GM21737 (cell line): ENCODE results near the gene SBF2.
A peak's percentile ranks its signal among the peaks of the same experiment; 100 is the strongest.

Experiments
- ATAC-seq: cut with Tn5 transposase; IDR thresholded peaks from one replicate; pipeline ENCODE4 v1.9.1; 2021; ENCODE audit warnings: mild to moderate bottlenecking, moderate library complexity; ENCODE audit not compliant: unreplicated experiment

Gene SBF2

GRCh38 chr11:9787260-9787659 lies 506.8 kb downstream of the SBF2 start:
- no peak for ATAC-seq

GRCh38 chr11:9784602-9785315 lies 509.3 kb downstream of the SBF2 start:
- no peak for ATAC-seq

- ATAC-seq = no peak
These were observed 510.0 kb downstream of the SBF2 start for GRCh38 chr11:9783986-9784385.

GRCh38 chr11:9780929-9781328 lies 513.1 kb downstream of the SBF2 start:
- no peak for ATAC-seq

- ATAC-seq = no peak
These were observed 516.5 kb downstream of the SBF2 start for GRCh38 chr11:9777525-9777924.

- no peak for ATAC-seq
These were observed 517.0 kb downstream of the SBF2 start for GRCh38 chr11:9777066-9777465.

GRCh38 chr11:9776203-9776602 lies 517.8 kb downstream of the SBF2 start:
- no peak for ATAC-seq

- ATAC-seq = no peak
These were observed 518.6 kb downstream of the SBF2 start for GRCh38 chr11:9775398-9775779.

- ATAC-seq = no peak
These were observed 519.2 kb downstream of the SBF2 start for GRCh38 chr11:9774591-9775397.

GRCh38 chr11:9774109-9774508 lies 519.9 kb downstream of the SBF2 start:
- ATAC-seq = no peak

- ATAC-seq = no peak
These were observed 520.5 kb downstream of the SBF2 start for GRCh38 chr11:9773524-9773923.

- ATAC-seq = no peak
These were observed 521.8 kb downstream of the SBF2 start for GRCh38 chr11:9772218-9772617.

GRCh38 chr11:9771071-9771511 lies 522.9 kb downstream of the SBF2 start:
- ATAC-seq = no peak

- ATAC-seq = no peak
These were observed 524.4 kb downstream of the SBF2 start for GRCh38 chr11:9769621-9770020.

- ATAC-seq = peak; percentile 44
These were observed 528.5 kb downstream of the SBF2 start for GRCh38 chr11:9765320-9766101.

- ATAC-seq = no peak
These were observed 530.7 kb downstream of the SBF2 start for GRCh38 chr11:9763301-9763700.

- no peak for ATAC-seq
These were observed 531.5 kb downstream of the SBF2 start for GRCh38 chr11:9762531-9762930.

GRCh38 chr11:9761441-9761945 lies 532.5 kb downstream of the SBF2 start:
- no peak for ATAC-seq

- no peak for ATAC-seq
These were observed 533.8 kb downstream of the SBF2 start for GRCh38 chr11:9760193-9760575.

GRCh38 chr11:9759519-9760192 lies 534.4 kb downstream of the SBF2 start:
- ATAC-seq = peak; percentile 44
